Panc1 (cell line): ENCODE results near the gene OR8B4. TPM values are rescaled to one million over a fixed set of nuclear protein-coding genes. Genes with fewer than 3 reads are reported as not detected.

Experiments
- ATAC-seq: fragments of 200-7000 bp; cut with Tn5 transposase; 2 replicates; pipeline ENCODE4 v1.9.1; 2020; ENCODE audit warnings: mild to moderate bottlenecking, moderate library complexity
- BruUV-seq: library from RNA; stranded (reverse); fragments of 400-500 nt; replicated peaks from 2 replicates; lab custom pipeline; 2021; lab: Mats Ljungman, UMichigan
- CTCF ChIA-PET: fragments of 300-600 bp; sonication (Branson Sonifier 250); formaldehyde crosslinking; loops from one replicate; lab custom pipeline; 2022; ENCODE audit warnings: antibody characterized with exemption; lab: Charles Lee
- POLR2A ChIA-PET: fragments of 300-600 bp; sonication (Branson Sonifier 250); formaldehyde crosslinking; loops from one replicate; lab custom pipeline; 2022; ENCODE audit warnings: antibody characterized with exemption; lab: Charles Lee
- DNase-seq: peaks from one replicate; pipeline ENCODE4 v3.0.0-alpha.2; 2010; ENCODE audit warnings: low read depth, low spot score
- H3K27ac ChIP-seq: 2 replicates; pipeline ENCODE4 v1.5.1; 2011; ENCODE audit warnings: mild to moderate bottlenecking, low read length, inconsistent platforms
- H3K27me3 ChIP-seq: fragments of 200-500 bp; sonication (Bioruptor generic); 2 replicates; pipeline ENCODE4 v1.6.0; 2014; ENCODE audit warnings: low read length, inconsistent platforms; ENCODE audit not compliant: control insufficient read depth, insufficient read depth
- H3K36me3 ChIP-seq: fragments of 200-500 bp; sonication (Bioruptor generic); 2 replicates; pipeline ENCODE4 v1.5.1; 2014; ENCODE audit warnings: inconsistent platforms, mild to moderate bottlenecking, low read length, moderate library complexity; ENCODE audit not compliant: control insufficient read depth, insufficient read depth
- H3K4me1 ChIP-seq: 2 replicates; pipeline ENCODE4 v1.5.1; 2011; ENCODE audit warnings: inconsistent platforms, mild to moderate bottlenecking, low read length, moderate library complexity; ENCODE audit not compliant: control insufficient read depth, insufficient read depth
- H3K4me3 ChIP-seq, 2 experiments: 2 replicates each; pipeline ENCODE4 v1.5.1; 2011 to 2012; ENCODE audit warnings: low read depth in 2 of 2, low read length in 2 of 2, mild to moderate bottlenecking in 2 of 2, inconsistent platforms in 1 of 2, moderate library complexity in 1 of 2
- H3K9me3 ChIP-seq: fragments of 200-500 bp; sonication (Bioruptor generic); 2 replicates; pipeline ENCODE4 v1.5.1; 2014; ENCODE audit warnings: low read depth, mild to moderate bottlenecking, inconsistent platforms, low read length, moderate library complexity; ENCODE audit not compliant: control insufficient read depth, insufficient read depth
- POLR2AphosphoS5 ChIP-seq: IDR thresholded peaks from 2 replicates; pipeline ENCODE4 v1.6.1; 2012; ENCODE audit warnings: mild to moderate bottlenecking, low read depth, low read length, moderate library complexity
- SIN3A ChIP-seq: IDR thresholded peaks from 2 replicates; pipeline ENCODE4 v1.6.1; 2012; ENCODE audit warnings: low read depth, mild to moderate bottlenecking, low read length, moderate library complexity, borderline replicate concordance; ENCODE audit not compliant: insufficient read depth
- TCF7L2 ChIP-seq: IDR thresholded peaks from 2 replicates; pipeline ENCODE4 v1.6.1; 2011; ENCODE audit warnings: mild to moderate bottlenecking, low read depth, low read length, inconsistent platforms
- in situ Hi-C: cut with HindIII; loops from 2 replicates; pipeline ENCODE4 v1.10.0; 2016; ENCODE audit warnings: low sequenced_read_pairs, low pct_unique_long_range_greater_than_20kb
- intact Hi-C: fragments of 100-400 bp; cut with micrococcal nuclease; formaldehyde crosslinking; loops from one replicate; pipeline ENCODE4 v1.10.0; 2022; ENCODE audit not compliant: unreplicated experiment
- total RNA-seq: library from RNA; stranded (reverse); gene quantifications from one replicate; pipeline ENCODE4 v1.2.1, GENCODE V29; 2021; ENCODE audit not compliant: unreplicated experiment
- TF ChIP-seq, protein P1 (sequence below), 2 experiments: IDR thresholded peaks; 2 replicates each; pipeline ENCODE4 v1.6.1; 2011 to 2012; ENCODE audit warnings: low read depth in 2 of 2, control low read depth in 1 of 2, low read length in 1 of 2, mild to moderate bottlenecking in 1 of 2, moderate library complexity in 1 of 2; ENCODE audit not compliant: insufficient read depth in 1 of 2
- TF ChIP-seq, protein P2 (sequence below): fragments of 450-650 bp; IDR thresholded peaks from 2 replicates; pipeline ENCODE4 v1.5.1; 2017; ENCODE audit warnings: mild to moderate bottlenecking

The OR8B4 gene
- total RNA-seq, 1 experiment from 2014 or later = not detected

DNA sequence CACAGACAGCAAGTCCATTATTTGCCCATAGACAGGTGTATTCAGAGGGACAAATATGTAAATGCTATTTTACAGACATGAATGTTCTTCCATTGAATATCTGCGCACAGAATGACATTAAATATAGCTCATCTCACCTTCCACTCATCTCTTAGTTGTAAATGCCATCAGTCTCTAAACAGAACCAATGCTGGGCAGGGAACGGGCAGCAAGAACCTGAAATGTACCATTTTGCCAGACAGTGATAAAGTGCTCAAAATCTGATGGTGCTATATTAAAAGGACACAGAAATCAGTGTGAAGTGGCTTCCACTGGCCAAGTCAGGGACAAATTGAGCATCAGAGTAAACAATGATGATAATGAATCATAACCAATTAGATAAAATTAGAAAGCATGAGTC, 10.0 kb upstream of the OR8B4 start:
- no peak for ATAC-seq
- Histone ChIP-seq H3K4me1 (no peaks in the 10 kb centered on the region), H3K4me3 (no peak overlapping the region), H3K9me3 (no peaks in the 10 kb centered on the region; the same call in 1 of the 2 replicates), H3K27me3 (no peaks in the 10 kb centered on the region; the same call in 1 of the 2 replicates), H3K27ac (no peak overlapping the region), H3K36me3 (no peaks in the 10 kb centered on the region)
- DNase-seq = no peak
- ChIA-PET CTCF (no interaction called here), POLR2A (no interaction called here)
- intact Hi-C loops = no loop called here
- TF ChIP-seq TCF7L2 (no peak), POLR2AphosphoS5 (no peak), SIN3A (no peak)
- TF ChIP-seq, protein P1, sequence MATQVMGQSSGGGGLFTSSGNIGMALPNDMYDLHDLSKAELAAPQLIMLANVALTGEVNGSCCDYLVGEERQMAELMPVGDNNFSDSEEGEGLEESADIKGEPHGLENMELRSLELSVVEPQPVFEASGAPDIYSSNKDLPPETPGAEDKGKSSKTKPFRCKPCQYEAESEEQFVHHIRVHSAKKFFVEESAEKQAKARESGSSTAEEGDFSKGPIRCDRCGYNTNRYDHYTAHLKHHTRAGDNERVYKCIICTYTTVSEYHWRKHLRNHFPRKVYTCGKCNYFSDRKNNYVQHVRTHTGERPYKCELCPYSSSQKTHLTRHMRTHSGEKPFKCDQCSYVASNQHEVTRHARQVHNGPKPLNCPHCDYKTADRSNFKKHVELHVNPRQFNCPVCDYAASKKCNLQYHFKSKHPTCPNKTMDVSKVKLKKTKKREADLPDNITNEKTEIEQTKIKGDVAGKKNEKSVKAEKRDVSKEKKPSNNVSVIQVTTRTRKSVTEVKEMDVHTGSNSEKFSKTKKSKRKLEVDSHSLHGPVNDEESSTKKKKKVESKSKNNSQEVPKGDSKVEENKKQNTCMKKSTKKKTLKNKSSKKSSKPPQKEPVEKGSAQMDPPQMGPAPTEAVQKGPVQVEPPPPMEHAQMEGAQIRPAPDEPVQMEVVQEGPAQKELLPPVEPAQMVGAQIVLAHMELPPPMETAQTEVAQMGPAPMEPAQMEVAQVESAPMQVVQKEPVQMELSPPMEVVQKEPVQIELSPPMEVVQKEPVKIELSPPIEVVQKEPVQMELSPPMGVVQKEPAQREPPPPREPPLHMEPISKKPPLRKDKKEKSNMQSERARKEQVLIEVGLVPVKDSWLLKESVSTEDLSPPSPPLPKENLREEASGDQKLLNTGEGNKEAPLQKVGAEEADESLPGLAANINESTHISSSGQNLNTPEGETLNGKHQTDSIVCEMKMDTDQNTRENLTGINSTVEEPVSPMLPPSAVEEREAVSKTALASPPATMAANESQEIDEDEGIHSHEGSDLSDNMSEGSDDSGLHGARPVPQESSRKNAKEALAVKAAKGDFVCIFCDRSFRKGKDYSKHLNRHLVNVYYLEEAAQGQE (IDR thresholded peaks at IDR 0.05; ENCODE audit: insufficient read depth in 1 of 2, low read depth in 2 of 2, low read length in 1 of 2) = no peak
- TF ChIP-seq, protein P2, sequence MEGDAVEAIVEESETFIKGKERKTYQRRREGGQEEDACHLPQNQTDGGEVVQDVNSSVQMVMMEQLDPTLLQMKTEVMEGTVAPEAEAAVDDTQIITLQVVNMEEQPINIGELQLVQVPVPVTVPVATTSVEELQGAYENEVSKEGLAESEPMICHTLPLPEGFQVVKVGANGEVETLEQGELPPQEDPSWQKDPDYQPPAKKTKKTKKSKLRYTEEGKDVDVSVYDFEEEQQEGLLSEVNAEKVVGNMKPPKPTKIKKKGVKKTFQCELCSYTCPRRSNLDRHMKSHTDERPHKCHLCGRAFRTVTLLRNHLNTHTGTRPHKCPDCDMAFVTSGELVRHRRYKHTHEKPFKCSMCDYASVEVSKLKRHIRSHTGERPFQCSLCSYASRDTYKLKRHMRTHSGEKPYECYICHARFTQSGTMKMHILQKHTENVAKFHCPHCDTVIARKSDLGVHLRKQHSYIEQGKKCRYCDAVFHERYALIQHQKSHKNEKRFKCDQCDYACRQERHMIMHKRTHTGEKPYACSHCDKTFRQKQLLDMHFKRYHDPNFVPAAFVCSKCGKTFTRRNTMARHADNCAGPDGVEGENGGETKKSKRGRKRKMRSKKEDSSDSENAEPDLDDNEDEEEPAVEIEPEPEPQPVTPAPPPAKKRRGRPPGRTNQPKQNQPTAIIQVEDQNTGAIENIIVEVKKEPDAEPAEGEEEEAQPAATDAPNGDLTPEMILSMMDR = no peak
- no TSS peak for BruUV-seq
- in situ Hi-C loops = no loop called here

DNA sequence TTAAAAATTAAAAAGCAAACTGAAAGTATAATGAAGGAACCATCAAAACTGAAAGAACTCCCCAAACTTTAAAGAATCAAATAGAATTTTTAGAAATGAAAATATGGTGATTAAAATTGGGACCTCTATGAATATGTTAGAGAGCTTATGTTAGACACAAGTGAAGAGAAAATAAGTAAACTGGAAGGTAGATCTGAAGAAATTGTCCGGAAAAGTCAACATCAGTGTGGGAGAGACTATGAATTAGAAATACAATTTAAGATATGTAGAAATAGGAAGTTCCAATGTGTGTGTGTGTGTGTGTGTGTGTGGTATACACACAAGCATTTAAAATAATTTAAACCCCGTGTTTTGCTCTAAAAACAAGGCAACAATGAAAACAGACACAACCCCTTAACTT, 4.9 kb upstream of the OR8B4 start:
- in situ Hi-C loops (no loop called here), intact Hi-C loops (no loop called here)
- Histone ChIP-seq H3K4me3 (no peak overlapping the region), H3K27me3 (no peaks in the 10 kb centered on the region), H3K36me3 (no peaks in the 10 kb centered on the region), H3K4me1 (no peaks in the 10 kb centered on the region), H3K9me3 (no peaks in the 10 kb centered on the region; the same call in 1 of the 2 replicates), H3K27ac (no peak overlapping the region)
- ChIA-PET POLR2A (interaction anchor here (0.7 kb wide), 1 partner anchor 70 kb away, joined by 5 read pairs; no protein-coding TSS in a partner anchor), CTCF (interaction anchor here (0.5 kb wide), 1 partner anchor 61 kb away, joined by 3 read pairs; no protein-coding TSS in a partner anchor)
- no peak for ATAC-seq
- BruUV-seq = no TSS peak
- no peak for TF ChIP-seq POLR2AphosphoS5
- TF ChIP-seq, protein P2 = no peak
- TF ChIP-seq, protein P1 (IDR thresholded peaks at IDR 0.05; ENCODE audit: insufficient read depth in 1 of 2, low read depth in 2 of 2, low read length in 1 of 2) = no peak
- no peak for TF ChIP-seq SIN3A
- no peak for TF ChIP-seq TCF7L2
- no peak for DNase-seq
